Cardiac muscle cell (in vitro differentiated cells and primary cell): ENCODE data around the gene POLDIP2. TPM values are rescaled to one million over a fixed set of nuclear protein-coding genes. Genes with fewer than 3 reads are reported as not detected.

Experiments used
- DNase-seq, 2 donors: peaks; one replicate each; pipeline versions ENCODE4 v3.0.0 to v3.0.0-alpha.2; 2010 to 2017; ENCODE audit warnings: low read depth in 1 of 2, low spot score in 1 of 2
- H3K27ac ChIP-seq: fragments of 200-600 bp; sonication (generic); 2 replicates; pipeline ENCODE4 v1.5.1; 2016
- H3K27me3 ChIP-seq: fragments of 200-600 bp; sonication (generic); 2 replicates; pipeline ENCODE4 v1.6.0; 2016; ENCODE audit warnings: control low read depth
- H3K36me3 ChIP-seq: fragments of 200-600 bp; sonication (generic); 2 replicates; pipeline ENCODE4 v1.5.1; 2016; ENCODE audit warnings: control low read depth
- H3K4me1 ChIP-seq: fragments of 200-600 bp; sonication (generic); 2 replicates; pipeline ENCODE4 v1.8.1; 2017; ENCODE audit warnings: low read depth, mild to moderate bottlenecking, mixed run types
- H3K4me3 ChIP-seq: fragments of 200-600 bp; sonication (generic); 2 replicates; pipeline ENCODE4 v1.5.1; 2016; ENCODE audit warnings: mild to moderate bottlenecking
- H3K9me3 ChIP-seq: fragments of 200-600 bp; sonication (generic); 2 replicates; pipeline ENCODE4 v1.5.1; 2017; ENCODE audit warnings: low read depth, mild to moderate bottlenecking, control low read depth
- CTCF ChIP-seq: IDR thresholded peaks from 2 replicates; pipeline ENCODE4 v1.5.1; 2012; ENCODE audit warnings: low read depth, mild to moderate bottlenecking, low read length
- polyA plus RNA-seq: library from polyadenylated mRNA; unstranded; fragments of >200 nt; fragmentation: Nextera tagmentation; extraction: Ambion mirVana; gene quantifications from 2 replicates; pipeline ENCODE4 v1.2.1, GENCODE V29; 2016
- total RNA-seq: library from RNA; depleted of rRNA; stranded (reverse); fragments of >200 nt; gene quantifications from 2 replicates; pipeline ENCODE4 v1.2.3, GENCODE V29; 2016

The POLDIP2 gene
- total and polyA plus RNA-seq, 2 experiments from 2014 or later, result 124 to 147 TPM

- Histone ChIP-seq H3K9me3 (no peaks in the 10 kb centered on the region), H3K36me3 (no peaks in the 10 kb centered on the region), H3K27ac (no peak overlapping the region), H3K4me1 (no peaks in the 10 kb centered on the region), H3K27me3 (peaks cover 14% of the 10 kb centered on the region), H3K4me3 (no peak overlapping the region)
- no peak for TF ChIP-seq CTCF
- no peak for DNase-seq
Observed at GRCh38 chr17:28390563-28390962, 33.2 kb upstream of the POLDIP2 start.

GRCh38 chr17:28390141-28390540 is 32.8 kb upstream of the POLDIP2 start:
- Histone ChIP-seq H3K27me3 (peaks cover 18% of the 10 kb centered on the region), H3K36me3 (no peaks in the 10 kb centered on the region), H3K9me3 (no peaks in the 10 kb centered on the region), H3K4me3 (no peak overlapping the region), H3K4me1 (no peaks in the 10 kb centered on the region), H3K27ac (no peak overlapping the region)
- no peak for DNase-seq
- no peak for TF ChIP-seq CTCF

- H3K27ac ChIP-seq, result no peak overlapping the region
- no peaks in the 10 kb centered on the region for H3K4me1 ChIP-seq
- TF ChIP-seq CTCF, result no peak
- peaks cover 38% of the 10 kb centered on the region for H3K27me3 ChIP-seq
- no peaks in the 10 kb centered on the region for H3K36me3 ChIP-seq
- no peaks in the 10 kb centered on the region for H3K9me3 ChIP-seq
- H3K4me3 ChIP-seq, result no peak overlapping the region
- DNase-seq, result no peak
Observed at GRCh38 chr17:28388106-28388505, 30.8 kb upstream of the POLDIP2 start.

GRCh38 chr17:28386391-28386790 is 29.1 kb upstream of the POLDIP2 start:
- H3K4me3 ChIP-seq, result no peak overlapping the region
- H3K27me3 ChIP-seq, result peaks cover 55% of the 10 kb centered on the region
- H3K4me1 ChIP-seq, result no peaks in the 10 kb centered on the region
- no peak for TF ChIP-seq CTCF
- no peaks in the 10 kb centered on the region for H3K9me3 ChIP-seq
- H3K36me3 ChIP-seq, result no peaks in the 10 kb centered on the region
- DNase-seq, result no peak
- no peak overlapping the region for H3K27ac ChIP-seq

- Histone ChIP-seq H3K27ac (no peak overlapping the region), H3K36me3 (no peaks in the 10 kb centered on the region), H3K4me3 (no peak overlapping the region), H3K9me3 (no peaks in the 10 kb centered on the region), H3K27me3 (peaks cover 65% of the 10 kb centered on the region), H3K4me1 (no peaks in the 10 kb centered on the region)
- TF ChIP-seq CTCF, result no peak
- DNase-seq, result no peak
Observed at GRCh38 chr17:28385406-28385805, 28.1 kb upstream of the POLDIP2 start.

GRCh38 chr17:28385037-28385400 is 27.7 kb upstream of the POLDIP2 start:
- DNase-seq, result no peak
- Histone ChIP-seq H3K4me1 (no peaks in the 10 kb centered on the region), H3K9me3 (no peaks in the 10 kb centered on the region), H3K36me3 (no peaks in the 10 kb centered on the region), H3K4me3 (peak overlapping the region; percentile 23), H3K27me3 (peaks cover 69% of the 10 kb centered on the region), H3K27ac (no peak overlapping the region)
- no peak for TF ChIP-seq CTCF
